ENCODE measurements around the gene MYCN. TPM values are rescaled to one million over a fixed set of nuclear protein-coding genes. Genes with fewer than 3 reads are reported as not detected.

MYCN gene
- polyA plus RNA-seq, 1 donor (not counting 4 experiments of a cell fraction or from before 2014, with no cell fraction given): not detected

DNA sequence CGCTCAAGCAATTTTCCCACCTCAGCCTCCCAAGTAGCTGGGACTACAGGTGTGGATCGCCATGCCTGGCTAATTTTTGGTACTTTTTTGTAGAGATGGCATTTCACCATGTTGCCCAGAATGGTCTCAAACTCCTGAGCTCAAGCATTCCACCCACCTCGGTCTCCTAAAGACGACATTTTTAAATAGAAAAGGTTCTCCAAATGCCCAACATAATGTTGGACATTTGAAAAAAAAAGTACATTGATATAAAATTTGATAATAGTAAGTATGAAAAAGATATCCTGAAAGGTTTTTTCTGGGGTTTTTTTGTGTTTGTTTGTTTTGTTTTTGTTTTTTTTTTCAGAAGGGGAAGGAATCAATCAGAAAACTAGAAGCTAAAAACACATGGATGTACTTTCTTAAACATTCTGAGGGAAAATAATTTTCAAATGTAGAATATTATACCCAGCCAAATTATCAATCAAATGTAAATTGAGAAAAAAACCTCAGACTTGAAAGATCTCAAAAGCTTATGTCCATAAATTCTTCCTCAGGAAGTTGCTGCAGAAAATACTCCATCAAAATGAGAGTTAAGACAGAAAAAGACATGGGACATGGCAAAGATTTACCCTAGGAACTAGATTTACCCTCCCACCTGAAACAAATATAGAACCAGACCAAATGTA lies 42.8 kb upstream of the MYCN start:
- Histone ChIP-seq H3K79me2 (ENCODE audit: control insufficient read depth, insufficient read depth, low read length) (no peaks in the 10 kb centered on the region), H3K9me1 (ENCODE audit: control insufficient read depth, extremely low read depth, insufficient read depth, low read length) (no peaks in the 10 kb centered on the region), H3K27ac (ENCODE audit: control insufficient read depth, insufficient read depth, low read length) (no peak overlapping the region), H3K9ac (ENCODE audit: control insufficient read depth, extremely low read depth, insufficient read depth, low read length) (no peak overlapping the region), H3K27me3 (ENCODE audit: control insufficient read depth, extremely low read depth, insufficient read depth, low read length) (no peaks in the 10 kb centered on the region), H3K4me2 (ENCODE audit: control insufficient read depth, extremely low read depth, insufficient read depth, low read depth, low read length) (no peak overlapping the region), H3K9me3 (ENCODE audit: control insufficient read depth, low read depth, low read length) (no peaks in the 10 kb centered on the region), H4K20me1 (ENCODE audit: control insufficient read depth, extremely low read depth, insufficient read depth, low read length) (no peaks in the 10 kb centered on the region), H3K36me3 (ENCODE audit: control insufficient read depth in 2 of 2, extremely low read depth in 1 of 2, insufficient read depth in 2 of 2, low read length in 2 of 2) (no peaks in the 10 kb centered on the region), H3K4me1 (ENCODE audit: control insufficient read depth, extremely low read depth, insufficient read depth, low read length) (peaks cover 5% of the 10 kb centered on the region), H3K4me3 (ENCODE audit: control insufficient read depth in 2 of 3, extremely low read depth in 1 of 3, insufficient read depth in 2 of 3, low read depth in 1 of 3, low read length in 3 of 3) (no peak overlapping the region), H2AFZ (ENCODE audit: control insufficient read depth, low read length) (no peak overlapping the region)
- FAIRE-seq (no peak), DNase-seq (ENCODE audit: low read depth, low spot score) (no peak)
- dilution Hi-C loops (cut with MboI; ENCODE audit: extremely low pct_ligation_motif_present, low sequenced_read_pairs): no loop called here
- TF ChIP-seq EZH2 (IDR thresholded peaks at IDR 0.05; ENCODE audit: low read length): no peak
- no peak for TF ChIP-seq CTCF (optimal IDR thresholded peaks at IDR 0.05 in 1 of 3, IDR thresholded peaks at IDR 0.05 in 1 of 3, conservative IDR thresholded peaks at IDR 0.05 in 1 of 3; ENCODE audit: extremely low read depth in 1 of 3, insufficient read depth in 2 of 3, low read length in 3 of 3)

DNA sequence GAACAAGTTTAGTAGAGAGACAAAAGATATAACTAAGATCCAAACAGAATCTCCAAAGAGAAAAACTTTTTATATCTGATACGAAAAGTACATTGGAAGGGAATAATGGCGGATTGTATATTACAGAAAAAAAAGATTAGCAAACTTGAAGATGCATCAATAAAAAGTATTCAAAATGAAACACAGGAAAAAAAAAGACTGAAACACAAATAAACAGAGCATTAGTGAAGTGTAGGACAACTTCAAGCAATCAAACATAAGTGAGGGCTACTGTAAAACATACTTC lies 41.1 kb upstream of the MYCN start:
- Histone ChIP-seq H3K36me3 (ENCODE audit: control insufficient read depth in 2 of 2, extremely low read depth in 1 of 2, insufficient read depth in 2 of 2, low read length in 2 of 2) (no peaks in the 10 kb centered on the region), H3K9ac (ENCODE audit: control insufficient read depth, extremely low read depth, insufficient read depth, low read length) (no peak overlapping the region), H2AFZ (ENCODE audit: control insufficient read depth, low read length) (no peak overlapping the region), H3K9me1 (ENCODE audit: control insufficient read depth, extremely low read depth, insufficient read depth, low read length) (no peaks in the 10 kb centered on the region), H3K27ac (ENCODE audit: control insufficient read depth, insufficient read depth, low read length) (no peak overlapping the region), H3K4me2 (ENCODE audit: control insufficient read depth, extremely low read depth, insufficient read depth, low read depth, low read length) (no peak overlapping the region), H3K79me2 (ENCODE audit: control insufficient read depth, insufficient read depth, low read length) (no peaks in the 10 kb centered on the region), H3K4me3 (ENCODE audit: control insufficient read depth in 2 of 3, extremely low read depth in 1 of 3, insufficient read depth in 2 of 3, low read depth in 1 of 3, low read length in 3 of 3) (no peak overlapping the region), H3K27me3 (ENCODE audit: control insufficient read depth, extremely low read depth, insufficient read depth, low read length) (no peaks in the 10 kb centered on the region), H4K20me1 (ENCODE audit: control insufficient read depth, extremely low read depth, insufficient read depth, low read length) (no peaks in the 10 kb centered on the region), H3K9me3 (ENCODE audit: control insufficient read depth, low read depth, low read length) (no peaks in the 10 kb centered on the region), H3K4me1 (ENCODE audit: control insufficient read depth, extremely low read depth, insufficient read depth, low read length) (peaks cover 3% of the 10 kb centered on the region)
- DNase-seq (ENCODE audit: low read depth, low spot score) (no peak), FAIRE-seq (no peak)
- dilution Hi-C loops (cut with MboI; ENCODE audit: extremely low pct_ligation_motif_present, low sequenced_read_pairs): no loop called here
- TF ChIP-seq EZH2 (IDR thresholded peaks at IDR 0.05; ENCODE audit: low read length): no peak
- TF ChIP-seq CTCF (optimal IDR thresholded peaks at IDR 0.05 in 1 of 3, IDR thresholded peaks at IDR 0.05 in 1 of 3, conservative IDR thresholded peaks at IDR 0.05 in 1 of 3; ENCODE audit: extremely low read depth in 1 of 3, insufficient read depth in 2 of 3, low read length in 3 of 3): no peak

Data from keratinocyte (primary cell).